GM20431 (cell line): ENCODE results near the gene BTRC.
"Not testable (repeated sequence)": the region's sequence is repeated elsewhere in the genome, so short reads cannot be mapped to it uniquely, and the experiment has no call there.

ENCODE experiments used
- in situ Hi-C: fragments of 300-500 bp; cut with MseI, MboI; formaldehyde crosslinking; loops from one replicate; pipeline ENCODE4 v1.15.0; 2020; ENCODE audit warnings: low sequenced_read_pairs; ENCODE audit not compliant: unreplicated experiment

The BTRC gene

GRCh38 chr10:101573885-101574753 is 220.2 kb downstream of the BTRC start:
- in situ Hi-C loops, result loop anchor here (25.0 kb wide), 1 partner anchor 362 kb away; no protein-coding TSS in a partner anchor

- in situ Hi-C loops, result no loop called here
Observed at GRCh38 chr10:101575091-101575490, 221.1 kb downstream of the BTRC start.

- in situ Hi-C loops, result no loop called here
Observed at GRCh38 chr10:101575580-101576210, 221.7 kb downstream of the BTRC start.

GRCh38 chr10:101576211-101576863 is 222.4 kb downstream of the BTRC start:
- in situ Hi-C loops, result no loop called here

- in situ Hi-C loops, result no loop called here
Observed at GRCh38 chr10:101577121-101577871, 223.3 kb downstream of the BTRC start.

- in situ Hi-C loops, result no loop called here
Observed at GRCh38 chr10:101578192-101578591, 224.2 kb downstream of the BTRC start.

- in situ Hi-C loops, result no loop called here
Observed at GRCh38 chr10:101578803-101579515, 225.0 kb downstream of the BTRC start.

GRCh38 chr10:101579516-101579870 is 225.5 kb downstream of the BTRC start:
- in situ Hi-C loops, result no loop called here

GRCh38 chr10:101580486-101581399 is 226.8 kb downstream of the BTRC start:
- in situ Hi-C loops, result no loop called here

- in situ Hi-C loops, result no loop called here
Observed at GRCh38 chr10:101585841-101586240, 231.9 kb downstream of the BTRC start.

- in situ Hi-C loops, result no loop called here
Observed at GRCh38 chr10:101587725-101588653, 234.0 kb downstream of the BTRC start, which contains the start of the genes DPCD and POLL. DPCD (plus strand) TSS chr10:101588321; CDS start chr10:101588337, 16 bp downstream. POLL (minus strand) TSS chr10:101588257; CDS start chr10:101587360, 897 bp downstream.

- in situ Hi-C loops, result no loop called here
Observed at GRCh38 chr10:101588879-101589278, 234.9 kb downstream of the BTRC start.

GRCh38 chr10:101593331-101593730 is 239.4 kb downstream of the BTRC start:
- in situ Hi-C loops, result not testable (repeated sequence)

GRCh38 chr10:101595591-101596433 is 241.8 kb downstream of the BTRC start:
- in situ Hi-C loops, result no loop called here

GRCh38 chr10:101597091-101597900 is 243.3 kb downstream of the BTRC start:
- in situ Hi-C loops, result no loop called here

GRCh38 chr10:101601541-101601940 is 247.6 kb downstream of the BTRC start:
- in situ Hi-C loops, result loop anchor here (5.0 kb wide), 1 partner anchor 181 kb away; the partner anchor contains the start of gene NPM3
